Breast epithelium (tissue), 3 donors: ENCODE measurements around the gene PGBD5.

Source experiments
- CTCF ChIP-seq, 3 donors: fragments of 450-650 bp; IDR thresholded peaks; one replicate each; pipeline ENCODE4 v1.5.1; 2016 to 2017; ENCODE audit warnings: antibody characterized with exemption in 3 of 3, mild to moderate bottlenecking in 3 of 3, moderate library complexity in 3 of 3
- POLR2A ChIP-seq: fragments of 450-650 bp; IDR thresholded peaks from one replicate; pipeline ENCODE4 v1.6.1; 2016; ENCODE audit warnings: antibody characterized with exemption, mild to moderate bottlenecking, moderate library complexity
- POLR2AphosphoS5 ChIP-seq, 3 donors: sonication (generic); formaldehyde crosslinking; IDR thresholded peaks; one replicate each; pipeline ENCODE4 v1.6.1; 2017; ENCODE audit warnings: antibody characterized with exemption in 3 of 3

- TF ChIP-seq POLR2A (no peak), CTCF (IDR thresholded peaks at IDR 0.05) (no peak), POLR2AphosphoS5 (IDR thresholded peaks at IDR 0.05) (no peak)
Observed at GRCh38 chr1:230287674-230288315, 138.3 kb downstream of the PGBD5 start.
